Measurements from ENCODE around the gene PRKAG2.

PRKAG2 gene

GRCh38 chr7:151776876-151777494 is 99.9 kb downstream of the PRKAG2 start:
- DNase-seq (ENCODE audit: insufficient read length, low spot score) (no peak), FAIRE-seq (no peak)

- FAIRE-seq = no peak
- DNase-seq (ENCODE audit: insufficient read length, low spot score) = no peak
These were observed 100.5 kb downstream of the PRKAG2 start for GRCh38 chr7:151776446-151776845.

GRCh38 chr7:151775547-151776443 is 101.1 kb downstream of the PRKAG2 start:
- no peak for DNase-seq (ENCODE audit: insufficient read length, low spot score)
- FAIRE-seq = no peak

- DNase-seq (ENCODE audit: insufficient read length, low spot score) = no peak
- FAIRE-seq = no peak
These were observed 102.0 kb downstream of the PRKAG2 start for GRCh38 chr7:151774951-151775350.

- FAIRE-seq (no peak), DNase-seq (ENCODE audit: insufficient read length, low spot score) (no peak)
These were observed 103.1 kb downstream of the PRKAG2 start for GRCh38 chr7:151773797-151774196.

- DNase-seq (ENCODE audit: insufficient read length, low spot score) (no peak), FAIRE-seq (no peak)
These were observed 106.7 kb downstream of the PRKAG2 start for GRCh38 chr7:151770232-151770631.

GRCh38 chr7:151769188-151769821 is 107.6 kb downstream of the PRKAG2 start:
- no peak for FAIRE-seq
- no peak for DNase-seq (ENCODE audit: insufficient read length, low spot score)

- FAIRE-seq = no peak
- DNase-seq (ENCODE audit: insufficient read length, low spot score) = no peak
These were observed 108.1 kb downstream of the PRKAG2 start for GRCh38 chr7:151768805-151769187.

- FAIRE-seq = no peak
- DNase-seq (ENCODE audit: insufficient read length, low spot score) = no peak
These were observed 109.4 kb downstream of the PRKAG2 start for GRCh38 chr7:151767557-151767956.

GRCh38 chr7:151764056-151764920 is 112.6 kb downstream of the PRKAG2 start:
- DNase-seq (ENCODE audit: insufficient read length, low spot score) (no peak), FAIRE-seq (no peak)

GRCh38 chr7:151763420-151763984 is 113.4 kb downstream of the PRKAG2 start:
- FAIRE-seq (no peak), DNase-seq (ENCODE audit: insufficient read length, low spot score) (no peak)

GRCh38 chr7:151762583-151763245 is 114.2 kb downstream of the PRKAG2 start:
- no peak for FAIRE-seq
- no peak for DNase-seq (ENCODE audit: insufficient read length, low spot score)

- DNase-seq (ENCODE audit: insufficient read length, low spot score) (no peak), FAIRE-seq (no peak)
These were observed 115.0 kb downstream of the PRKAG2 start for GRCh38 chr7:151761957-151762356.

- DNase-seq (ENCODE audit: insufficient read length, low spot score) (no peak), FAIRE-seq (no peak)
These were observed 115.7 kb downstream of the PRKAG2 start for GRCh38 chr7:151761231-151761630.

GRCh38 chr7:151759591-151760042 is 117.3 kb downstream of the PRKAG2 start:
- peak; percentile 78 for FAIRE-seq
- DNase-seq (ENCODE audit: insufficient read length, low spot score) = peak; percentile 74

GRCh38 chr7:151758622-151759540 is 118.0 kb downstream of the PRKAG2 start:
- no peak for DNase-seq (ENCODE audit: insufficient read length, low spot score)
- FAIRE-seq = no peak

- DNase-seq (ENCODE audit: insufficient read length, low spot score) (no peak), FAIRE-seq (no peak)
These were observed 119.6 kb downstream of the PRKAG2 start for GRCh38 chr7:151757274-151757673.

GRCh38 chr7:151756866-151757265 is 120.0 kb downstream of the PRKAG2 start:
- no peak for FAIRE-seq

More at GRCh38 chr7:151756866-151757265, 120.0 kb downstream of the PRKAG2 start:
- DNase-seq (ENCODE audit: insufficient read length, low spot score) = no peak

All from GM19239 (cell line).